ENCODE data around the gene ARHGEF37.

The ARHGEF37 gene

DNA sequence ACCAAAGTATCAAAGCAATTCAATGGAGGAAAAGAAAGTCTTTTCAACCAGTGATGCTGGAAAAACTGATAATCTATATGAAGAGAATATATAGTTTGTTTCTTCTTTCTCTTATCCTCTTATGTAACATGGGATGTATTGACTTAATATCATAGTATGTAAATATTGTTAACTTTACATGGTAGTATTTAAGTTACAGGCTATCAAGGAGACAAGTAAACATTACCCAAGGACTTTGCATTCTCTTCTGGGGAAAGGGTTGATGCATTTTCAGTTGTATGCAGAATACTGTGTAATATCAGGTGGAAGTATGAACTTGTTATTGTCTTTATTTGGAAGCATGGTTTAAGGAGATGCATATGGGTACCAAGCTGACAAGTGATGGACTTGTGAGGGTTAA is 9.1 kb upstream of the ARHGEF37 start:
- TF ChIP-seq ZFX (IDR thresholded peaks at IDR 0.05) (no peak), CTCF (conservative IDR thresholded peaks at IDR 0.05) (no peak)

DNA sequence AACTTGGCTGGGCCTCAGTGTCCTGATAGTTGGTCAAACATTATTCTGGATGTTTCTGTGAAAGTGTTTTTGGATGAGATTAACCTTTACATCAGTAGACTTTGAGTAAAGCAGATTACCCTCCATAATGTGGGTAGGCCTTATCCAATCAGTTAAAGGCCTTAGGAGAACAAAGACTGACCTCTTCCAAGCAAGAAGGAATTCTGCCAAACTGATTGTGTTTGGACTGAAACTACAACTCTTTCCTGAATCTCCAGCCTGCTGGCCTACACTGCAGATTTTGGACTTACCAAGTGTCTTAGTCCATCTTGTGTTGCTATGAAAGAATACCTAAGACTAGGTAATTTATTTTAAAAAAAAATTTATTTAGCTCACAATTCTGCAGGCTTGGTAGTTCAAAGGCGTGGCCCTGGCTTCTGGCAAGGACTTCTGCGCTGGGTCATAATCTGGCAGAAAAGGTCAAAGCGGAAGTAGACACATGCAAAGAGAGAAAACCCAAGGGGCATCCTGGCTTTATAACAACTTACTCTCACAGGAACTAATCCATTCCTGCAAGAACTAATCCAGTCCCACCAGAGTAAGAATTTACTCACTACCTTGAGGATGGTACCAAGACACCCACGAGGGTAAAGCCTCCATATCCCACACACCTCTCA is 8.6 kb upstream of the ARHGEF37 start:
- H3K27ac ChIP-seq: no peak overlapping the region
- TF ChIP-seq CTCF (conservative IDR thresholded peaks at IDR 0.05): no peak
- no peak for TF ChIP-seq ZFX (IDR thresholded peaks at IDR 0.05)

More for the DNA sequence above, 9.1 kb upstream of the ARHGEF37 start:
- H3K27ac ChIP-seq: no peak overlapping the region

DNA sequence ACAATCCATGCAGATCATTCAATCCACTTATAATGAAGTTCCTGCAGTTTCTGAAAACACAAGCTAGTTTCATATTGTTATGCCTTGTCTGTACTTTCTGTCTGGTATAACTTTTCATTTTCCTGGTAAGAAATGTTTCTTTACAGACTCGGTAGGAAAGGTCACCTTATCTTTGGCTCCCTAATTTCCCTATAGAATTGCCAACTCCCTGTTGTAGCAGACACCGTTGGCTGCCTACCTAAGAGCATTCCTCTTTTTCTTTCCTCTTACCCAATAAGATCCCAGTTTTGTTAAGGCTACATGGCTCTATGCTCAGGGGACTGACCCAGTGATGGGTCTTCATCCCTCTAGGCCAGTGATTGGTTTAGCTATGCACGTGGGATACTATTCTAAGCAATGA is 6.2 kb upstream of the ARHGEF37 start:
- TF ChIP-seq ZFX (IDR thresholded peaks at IDR 0.05) (no peak), CTCF (conservative IDR thresholded peaks at IDR 0.05) (no peak)
- no peak overlapping the region for H3K27ac ChIP-seq

GRCh38 chr5:149576021-149576420 is 5.3 kb upstream of the ARHGEF37 start:
- no peak for TF ChIP-seq ZFX (IDR thresholded peaks at IDR 0.05)
- no peak for TF ChIP-seq CTCF (conservative IDR thresholded peaks at IDR 0.05)
- no peak overlapping the region for H3K27ac ChIP-seq

GRCh38 chr5:149578896-149579295 is 2.4 kb upstream of the ARHGEF37 start:
- TF ChIP-seq CTCF (conservative IDR thresholded peaks at IDR 0.05): no peak
- no peak for TF ChIP-seq ZFX (IDR thresholded peaks at IDR 0.05)
- no peak overlapping the region for H3K27ac ChIP-seq

- peak overlapping the region; percentile 97 for H3K27ac ChIP-seq
- TF ChIP-seq ZFX (IDR thresholded peaks at IDR 0.05) (no peak), CTCF (conservative IDR thresholded peaks at IDR 0.05) (no peak)
Measured at GRCh38 chr5:149580808-149581191, 498 bp upstream of the ARHGEF37 start.

- TF ChIP-seq ZFX (IDR thresholded peaks at IDR 0.05): no peak
- TF ChIP-seq CTCF (conservative IDR thresholded peaks at IDR 0.05): no peak
- peak overlapping the region; percentile 97 for H3K27ac ChIP-seq
Measured at GRCh38 chr5:149581931-149582768, 852 bp downstream of the ARHGEF37 start.
